DOHH2 (cell line): ENCODE data around the gene ROBO1.

Experiments used
- EZH2phosphoT487 ChIP-seq: fragments of 200-600 bp; sonication (generic); IDR thresholded peaks from 2 replicates; pipeline ENCODE4 v1.6.1; 2017; ENCODE audit warnings: borderline replicate concordance, mild to moderate bottlenecking, antibody characterized with exemption, low read length, moderate library complexity, mixed read lengths
- TF ChIP-seq, protein P1 (sequence below): fragments of 200-600 bp; sonication (generic); IDR thresholded peaks from one replicate; pipeline ENCODE4 v1.5.1; 2014; ENCODE audit warnings: antibody characterized with exemption, mild to moderate bottlenecking, low read depth, low read length; ENCODE audit not compliant: poor library complexity, severe bottlenecking

DNA sequence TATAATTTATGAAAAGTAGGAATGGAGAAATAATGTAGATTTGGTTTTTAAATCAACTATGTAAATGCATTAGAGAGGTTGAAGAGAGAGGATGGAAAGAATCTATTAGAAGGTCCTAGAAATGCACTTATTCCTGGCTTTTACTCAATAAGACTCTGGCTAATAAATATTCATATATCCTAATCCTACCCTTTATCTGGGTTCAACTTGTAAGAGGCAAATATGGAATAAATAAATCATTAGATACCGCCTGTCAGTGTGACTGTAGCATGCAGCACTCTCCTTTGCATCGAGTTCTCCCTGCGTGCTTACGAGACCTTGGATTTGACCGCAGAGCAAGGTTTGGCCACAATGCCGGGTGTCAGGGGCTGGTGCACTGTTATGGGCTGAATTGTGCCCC lies 1156.5 kb downstream of the ROBO1 start:
- TF ChIP-seq, protein P1, sequence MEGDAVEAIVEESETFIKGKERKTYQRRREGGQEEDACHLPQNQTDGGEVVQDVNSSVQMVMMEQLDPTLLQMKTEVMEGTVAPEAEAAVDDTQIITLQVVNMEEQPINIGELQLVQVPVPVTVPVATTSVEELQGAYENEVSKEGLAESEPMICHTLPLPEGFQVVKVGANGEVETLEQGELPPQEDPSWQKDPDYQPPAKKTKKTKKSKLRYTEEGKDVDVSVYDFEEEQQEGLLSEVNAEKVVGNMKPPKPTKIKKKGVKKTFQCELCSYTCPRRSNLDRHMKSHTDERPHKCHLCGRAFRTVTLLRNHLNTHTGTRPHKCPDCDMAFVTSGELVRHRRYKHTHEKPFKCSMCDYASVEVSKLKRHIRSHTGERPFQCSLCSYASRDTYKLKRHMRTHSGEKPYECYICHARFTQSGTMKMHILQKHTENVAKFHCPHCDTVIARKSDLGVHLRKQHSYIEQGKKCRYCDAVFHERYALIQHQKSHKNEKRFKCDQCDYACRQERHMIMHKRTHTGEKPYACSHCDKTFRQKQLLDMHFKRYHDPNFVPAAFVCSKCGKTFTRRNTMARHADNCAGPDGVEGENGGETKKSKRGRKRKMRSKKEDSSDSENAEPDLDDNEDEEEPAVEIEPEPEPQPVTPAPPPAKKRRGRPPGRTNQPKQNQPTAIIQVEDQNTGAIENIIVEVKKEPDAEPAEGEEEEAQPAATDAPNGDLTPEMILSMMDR: no peak
- TF ChIP-seq EZH2phosphoT487: no peak
